WTC11 (cell line): ENCODE results near the gene MED27. TPM values are rescaled to one million over a fixed set of nuclear protein-coding genes. Genes with fewer than 3 reads are reported as not detected.

Experiments used
- ATAC-seq: fragments of 200-7000 bp; cut with Tn5 transposase; 2 replicates; pipeline ENCODE4 v1.10.0; 2021; ENCODE audit warnings: mild to moderate bottlenecking, moderate library complexity
- CTCF ChIA-PET: fragments of 300-600 bp; sonication (Branson Sonifier 250); formaldehyde crosslinking; loops from one replicate; lab custom pipeline; 2021; ENCODE audit warnings: antibody characterized with exemption; lab: Charles Lee
- POLR2A ChIA-PET: fragments of 350-600 bp; sonication (Branson Sonifier 250); formaldehyde crosslinking; loops from one replicate; lab custom pipeline; 2021; ENCODE audit warnings: antibody characterized with exemption; lab: Charles Lee
- DNase-seq: peaks from one replicate; pipeline ENCODE4 v3.0.0; 2021; ENCODE audit warnings: low spot score
- H3K27ac Mint-ChIP-seq: 2 replicates; pipeline ENCODE4 v1.8.0; 2021; ENCODE audit warnings: mixed read lengths
- H3K27me3 Mint-ChIP-seq: 2 replicates; pipeline ENCODE4 v1.8.0; 2021; ENCODE audit warnings: low read depth, mild to moderate bottlenecking, moderate library complexity, mixed read lengths
- H3K36me3 Mint-ChIP-seq: 2 replicates; pipeline ENCODE4 v1.8.0; 2021; ENCODE audit warnings: mixed read lengths
- H3K4me1 Mint-ChIP-seq: 2 replicates; pipeline ENCODE4 v1.8.0; 2022; ENCODE audit warnings: mixed read lengths
- H3K4me3 Mint-ChIP-seq: 2 replicates; pipeline ENCODE4 v1.8.0; 2021; ENCODE audit warnings: mild to moderate bottlenecking, moderate library complexity, mixed read lengths
- H3K9me3 Mint-ChIP-seq: 2 replicates; pipeline ENCODE4 v1.8.0; 2021; ENCODE audit warnings: mixed read lengths
- ATF1 ChIP-seq: sonication (generic); formaldehyde crosslinking; IDR thresholded peaks from 2 replicates; pipeline ENCODE4 v1.8.1; 2023; ENCODE audit warnings: mild to moderate bottlenecking, moderate library complexity, missing genetic modification reagents
- CBFB ChIP-seq: sonication (generic); formaldehyde crosslinking; IDR thresholded peaks from 2 replicates; pipeline ENCODE4 v1.8.1; 2022; ENCODE audit warnings: mild to moderate bottlenecking, low read depth, missing genetic modification reagents
- CREB1 ChIP-seq: sonication (generic); formaldehyde crosslinking; IDR thresholded peaks from 2 replicates; pipeline ENCODE4 v1.8.0; 2023; ENCODE audit warnings: mild to moderate bottlenecking, missing genetic modification reagents
- TCF7 ChIP-seq: sonication (generic); formaldehyde crosslinking; IDR thresholded peaks from 2 replicates; pipeline ENCODE4 v1.8.0; 2022; ENCODE audit warnings: mild to moderate bottlenecking, low read depth, missing genetic modification reagents, moderate library complexity
- TEAD1 ChIP-seq: sonication (generic); formaldehyde crosslinking; IDR thresholded peaks from 2 replicates; pipeline ENCODE4 v1.8.0; 2022; ENCODE audit warnings: mild to moderate bottlenecking, missing genetic modification reagents
- ZBTB21 ChIP-seq: sonication (generic); formaldehyde crosslinking; IDR thresholded peaks from 2 replicates; pipeline ENCODE4 v1.8.1; 2023; ENCODE audit warnings: mild to moderate bottlenecking, missing genetic modification reagents, borderline replicate concordance
- ZNF219 ChIP-seq: sonication (generic); formaldehyde crosslinking; IDR thresholded peaks from 2 replicates; pipeline ENCODE4 v1.8.0; 2023; ENCODE audit warnings: missing genetic modification reagents, mild to moderate bottlenecking, borderline replicate concordance
- ZNF317 ChIP-seq: sonication (generic); formaldehyde crosslinking; IDR thresholded peaks from 2 replicates; pipeline ENCODE4 v1.8.1; 2023; ENCODE audit warnings: low read depth, mild to moderate bottlenecking, moderate library complexity, missing genetic modification reagents, borderline replicate concordance
- ZNF396 ChIP-seq: fragments of 250-450 bp; sonication (Bioruptor Pico); IDR thresholded peaks from 2 replicates; pipeline ENCODE4 v1.8.0; 2021; ENCODE audit warnings: mild to moderate bottlenecking, moderate library complexity, borderline replicate concordance
- ZNF671 ChIP-seq: fragments of 250-450 bp; sonication (Bioruptor Pico); IDR thresholded peaks from 2 replicates; pipeline ENCODE4 v1.8.0; 2021; ENCODE audit warnings: mild to moderate bottlenecking
- total RNA-seq: library from RNA; stranded (reverse); gene quantifications from 3 replicates; pipeline ENCODE4 v1.2.3, GENCODE V29; 2021
- TF ChIP-seq, protein P1 (sequence below): fragments of 250-450 bp; sonication (Bioruptor Pico); IDR thresholded peaks from 2 replicates; pipeline ENCODE4 v1.8.0; 2021; ENCODE audit warnings: mild to moderate bottlenecking
- TF ChIP-seq, protein P2 (sequence below): sonication (generic); formaldehyde crosslinking; IDR thresholded peaks from 2 replicates; pipeline ENCODE4 v1.8.0; 2022; ENCODE audit warnings: missing genetic modification reagents
- TF ChIP-seq, protein P3 (sequence below): fragments of 250-450 bp; sonication (Bioruptor Pico); IDR thresholded peaks from 2 replicates; pipeline ENCODE4 v1.9.0; 2021; ENCODE audit warnings: mild to moderate bottlenecking
- TF ChIP-seq, protein P4 (sequence below): sonication (generic); formaldehyde crosslinking; IDR thresholded peaks from 2 replicates; pipeline ENCODE4 v1.8.1; 2022; ENCODE audit warnings: low read depth, missing genetic modification reagents, borderline replicate concordance
- TF ChIP-seq, protein P5 (sequence below): fragments of 250-450 bp; sonication (Bioruptor Pico); IDR thresholded peaks from 2 replicates; pipeline ENCODE4 v1.9.0; 2021; ENCODE audit warnings: mild to moderate bottlenecking, borderline replicate concordance

MED27 gene
- total RNA-seq, 1 experiment from 2014 or later, result 27.9 TPM

DNA sequence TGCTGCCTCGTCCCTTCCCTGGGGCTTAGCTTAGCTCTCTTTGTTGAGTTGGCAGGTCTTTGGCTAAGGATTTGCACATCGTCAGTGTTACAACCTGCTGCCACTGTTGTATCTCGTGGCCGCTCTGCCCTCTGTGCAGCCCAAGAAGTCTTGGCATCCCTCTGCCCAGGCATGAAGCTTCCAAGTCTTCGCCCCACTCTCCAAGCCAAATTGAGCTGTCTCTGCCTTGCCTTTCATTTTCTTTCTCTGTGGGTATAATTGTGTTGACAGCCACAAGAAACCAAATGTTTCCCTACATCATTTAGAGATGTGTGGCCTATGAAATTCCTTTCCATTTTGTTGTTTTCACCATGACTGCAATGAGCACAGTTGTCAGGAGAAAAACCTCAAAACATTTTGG, 29.6 kb upstream of the MED27 start:
- H3K27me3 Mint-ChIP-seq, result peaks cover 4% of the 10 kb centered on the region; the same call in 1 of the 2 replicates
- ChIA-PET POLR2A (no interaction called here), CTCF (interaction anchor here (0.8 to 1.5 kb wide), 3 partner anchors 127 to 150 kb away, joined by 3 to 5 read pairs (median 4); no protein-coding TSS in a partner anchor)
- ATAC-seq, result no peak
- no peak overlapping the region for H3K4me3 Mint-ChIP-seq
- H3K9me3 Mint-ChIP-seq, result no peaks in the 10 kb centered on the region
- DNase-seq, result no peak
- no peaks in the 10 kb centered on the region for H3K36me3 Mint-ChIP-seq
- TF ChIP-seq ZNF219 (CRISPR knock-in tag), result no peak
- no peak for TF ChIP-seq ZNF396 (CRISPR knock-in tag)
- no peak for TF ChIP-seq ZNF671 (CRISPR knock-in tag)
- TF ChIP-seq, protein P1, sequence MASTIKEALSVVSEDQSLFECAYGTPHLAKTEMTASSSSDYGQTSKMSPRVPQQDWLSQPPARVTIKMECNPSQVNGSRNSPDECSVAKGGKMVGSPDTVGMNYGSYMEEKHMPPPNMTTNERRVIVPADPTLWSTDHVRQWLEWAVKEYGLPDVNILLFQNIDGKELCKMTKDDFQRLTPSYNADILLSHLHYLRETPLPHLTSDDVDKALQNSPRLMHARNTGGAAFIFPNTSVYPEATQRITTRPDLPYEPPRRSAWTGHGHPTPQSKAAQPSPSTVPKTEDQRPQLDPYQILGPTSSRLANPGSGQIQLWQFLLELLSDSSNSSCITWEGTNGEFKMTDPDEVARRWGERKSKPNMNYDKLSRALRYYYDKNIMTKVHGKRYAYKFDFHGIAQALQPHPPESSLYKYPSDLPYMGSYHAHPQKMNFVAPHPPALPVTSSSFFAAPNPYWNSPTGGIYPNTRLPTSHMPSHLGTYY, result no peak
- TF ChIP-seq ZBTB21, result no peak
- no peak for TF ChIP-seq CREB1
- no peak for TF ChIP-seq TEAD1 (CRISPR knock-in tag)
- TF ChIP-seq, protein P2, sequence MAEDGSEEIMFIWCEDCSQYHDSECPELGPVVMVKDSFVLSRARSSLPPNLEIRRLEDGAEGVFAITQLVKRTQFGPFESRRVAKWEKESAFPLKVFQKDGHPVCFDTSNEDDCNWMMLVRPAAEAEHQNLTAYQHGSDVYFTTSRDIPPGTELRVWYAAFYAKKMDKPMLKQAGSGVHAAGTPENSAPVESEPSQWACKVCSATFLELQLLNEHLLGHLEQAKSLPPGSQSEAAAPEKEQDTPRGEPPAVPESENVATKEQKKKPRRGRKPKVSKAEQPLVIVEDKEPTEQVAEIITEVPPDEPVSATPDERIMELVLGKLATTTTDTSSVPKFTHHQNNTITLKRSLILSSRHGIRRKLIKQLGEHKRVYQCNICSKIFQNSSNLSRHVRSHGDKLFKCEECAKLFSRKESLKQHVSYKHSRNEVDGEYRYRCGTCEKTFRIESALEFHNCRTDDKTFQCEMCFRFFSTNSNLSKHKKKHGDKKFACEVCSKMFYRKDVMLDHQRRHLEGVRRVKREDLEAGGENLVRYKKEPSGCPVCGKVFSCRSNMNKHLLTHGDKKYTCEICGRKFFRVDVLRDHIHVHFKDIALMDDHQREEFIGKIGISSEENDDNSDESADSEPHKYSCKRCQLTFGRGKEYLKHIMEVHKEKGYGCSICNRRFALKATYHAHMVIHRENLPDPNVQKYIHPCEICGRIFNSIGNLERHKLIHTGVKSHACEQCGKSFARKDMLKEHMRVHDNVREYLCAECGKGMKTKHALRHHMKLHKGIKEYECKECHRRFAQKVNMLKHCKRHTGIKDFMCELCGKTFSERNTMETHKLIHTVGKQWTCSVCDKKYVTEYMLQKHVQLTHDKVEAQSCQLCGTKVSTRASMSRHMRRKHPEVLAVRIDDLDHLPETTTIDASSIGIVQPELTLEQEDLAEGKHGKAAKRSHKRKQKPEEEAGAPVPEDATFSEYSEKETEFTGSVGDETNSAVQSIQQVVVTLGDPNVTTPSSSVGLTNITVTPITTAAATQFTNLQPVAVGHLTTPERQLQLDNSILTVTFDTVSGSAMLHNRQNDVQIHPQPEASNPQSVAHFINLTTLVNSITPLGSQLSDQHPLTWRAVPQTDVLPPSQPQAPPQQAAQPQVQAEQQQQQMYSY (CRISPR knock-in tag), result no peak
- TF ChIP-seq, protein P3, sequence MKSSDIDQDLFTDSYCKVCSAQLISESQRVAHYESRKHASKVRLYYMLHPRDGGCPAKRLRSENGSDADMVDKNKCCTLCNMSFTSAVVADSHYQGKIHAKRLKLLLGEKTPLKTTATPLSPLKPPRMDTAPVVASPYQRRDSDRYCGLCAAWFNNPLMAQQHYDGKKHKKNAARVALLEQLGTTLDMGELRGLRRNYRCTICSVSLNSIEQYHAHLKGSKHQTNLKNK, result no peak
- TF ChIP-seq ZNF317 (CRISPR knock-in tag), result no peak
- TF ChIP-seq, protein P4, sequence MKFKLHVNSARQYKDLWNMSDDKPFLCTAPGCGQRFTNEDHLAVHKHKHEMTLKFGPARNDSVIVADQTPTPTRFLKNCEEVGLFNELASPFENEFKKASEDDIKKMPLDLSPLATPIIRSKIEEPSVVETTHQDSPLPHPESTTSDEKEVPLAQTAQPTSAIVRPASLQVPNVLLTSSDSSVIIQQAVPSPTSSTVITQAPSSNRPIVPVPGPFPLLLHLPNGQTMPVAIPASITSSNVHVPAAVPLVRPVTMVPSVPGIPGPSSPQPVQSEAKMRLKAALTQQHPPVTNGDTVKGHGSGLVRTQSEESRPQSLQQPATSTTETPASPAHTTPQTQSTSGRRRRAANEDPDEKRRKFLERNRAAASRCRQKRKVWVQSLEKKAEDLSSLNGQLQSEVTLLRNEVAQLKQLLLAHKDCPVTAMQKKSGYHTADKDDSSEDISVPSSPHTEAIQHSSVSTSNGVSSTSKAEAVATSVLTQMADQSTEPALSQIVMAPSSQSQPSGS (CRISPR knock-in tag), result no peak
- no peak for TF ChIP-seq CBFB (CRISPR knock-in tag)
- TF ChIP-seq, protein P5, sequence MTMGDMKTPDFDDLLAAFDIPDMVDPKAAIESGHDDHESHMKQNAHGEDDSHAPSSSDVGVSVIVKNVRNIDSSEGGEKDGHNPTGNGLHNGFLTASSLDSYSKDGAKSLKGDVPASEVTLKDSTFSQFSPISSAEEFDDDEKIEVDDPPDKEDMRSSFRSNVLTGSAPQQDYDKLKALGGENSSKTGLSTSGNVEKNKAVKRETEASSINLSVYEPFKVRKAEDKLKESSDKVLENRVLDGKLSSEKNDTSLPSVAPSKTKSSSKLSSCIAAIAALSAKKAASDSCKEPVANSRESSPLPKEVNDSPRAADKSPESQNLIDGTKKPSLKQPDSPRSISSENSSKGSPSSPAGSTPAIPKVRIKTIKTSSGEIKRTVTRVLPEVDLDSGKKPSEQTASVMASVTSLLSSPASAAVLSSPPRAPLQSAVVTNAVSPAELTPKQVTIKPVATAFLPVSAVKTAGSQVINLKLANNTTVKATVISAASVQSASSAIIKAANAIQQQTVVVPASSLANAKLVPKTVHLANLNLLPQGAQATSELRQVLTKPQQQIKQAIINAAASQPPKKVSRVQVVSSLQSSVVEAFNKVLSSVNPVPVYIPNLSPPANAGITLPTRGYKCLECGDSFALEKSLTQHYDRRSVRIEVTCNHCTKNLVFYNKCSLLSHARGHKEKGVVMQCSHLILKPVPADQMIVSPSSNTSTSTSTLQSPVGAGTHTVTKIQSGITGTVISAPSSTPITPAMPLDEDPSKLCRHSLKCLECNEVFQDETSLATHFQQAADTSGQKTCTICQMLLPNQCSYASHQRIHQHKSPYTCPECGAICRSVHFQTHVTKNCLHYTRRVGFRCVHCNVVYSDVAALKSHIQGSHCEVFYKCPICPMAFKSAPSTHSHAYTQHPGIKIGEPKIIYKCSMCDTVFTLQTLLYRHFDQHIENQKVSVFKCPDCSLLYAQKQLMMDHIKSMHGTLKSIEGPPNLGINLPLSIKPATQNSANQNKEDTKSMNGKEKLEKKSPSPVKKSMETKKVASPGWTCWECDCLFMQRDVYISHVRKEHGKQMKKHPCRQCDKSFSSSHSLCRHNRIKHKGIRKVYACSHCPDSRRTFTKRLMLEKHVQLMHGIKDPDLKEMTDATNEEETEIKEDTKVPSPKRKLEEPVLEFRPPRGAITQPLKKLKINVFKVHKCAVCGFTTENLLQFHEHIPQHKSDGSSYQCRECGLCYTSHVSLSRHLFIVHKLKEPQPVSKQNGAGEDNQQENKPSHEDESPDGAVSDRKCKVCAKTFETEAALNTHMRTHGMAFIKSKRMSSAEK (CRISPR knock-in tag), result no peak
- TF ChIP-seq TCF7 (CRISPR knock-in tag), result no peak
- no peak for TF ChIP-seq ATF1
- TF ChIP-seq, all 79 proteins: peak for 0
- Mint-ChIP-seq H3K4me1 (peaks cover 11% of the 10 kb centered on the region), H3K27ac (no peak overlapping the region)
